AG10803 (cell line): ENCODE data around the gene POU2AF3.

Source experiments
- DNase-seq: peaks from one replicate; pipeline ENCODE4 v3.0.0; 2010; ENCODE audit warnings: low read depth
- H3K4me3 ChIP-seq: 2 replicates; pipeline ENCODE4 v1.5.1; 2011; ENCODE audit warnings: mild to moderate bottlenecking, low read length, control low read depth
- CTCF ChIP-seq: conservative IDR thresholded peaks from 2 replicates; pipeline ENCODE4 v1.5.1; 2011; ENCODE audit warnings: mild to moderate bottlenecking, low read length, control low read depth, inconsistent platforms

Gene POU2AF3

GRCh38 chr11:111301004-111301841 lies 2.9 kb downstream of the POU2AF3 start:
- TF ChIP-seq CTCF = no peak
- no peak overlapping the region for H3K4me3 ChIP-seq
- DNase-seq = no peak

DNA sequence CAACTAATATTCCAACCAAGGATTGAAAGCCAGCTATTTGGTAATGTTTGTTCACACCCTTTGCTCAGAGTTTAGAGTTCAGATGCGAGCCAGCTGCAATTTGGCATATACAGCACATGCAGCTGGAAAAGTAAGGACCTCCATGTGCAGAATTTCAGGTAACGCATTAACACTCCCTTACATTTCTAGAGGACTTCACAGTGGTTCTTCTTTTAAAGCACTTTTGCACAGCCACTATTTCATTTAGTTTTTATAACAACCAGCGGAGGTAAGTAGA lies 3.4 kb downstream of the POU2AF3 start:
- TF ChIP-seq CTCF = no peak
- no peak overlapping the region for H3K4me3 ChIP-seq
- no peak for DNase-seq

DNA sequence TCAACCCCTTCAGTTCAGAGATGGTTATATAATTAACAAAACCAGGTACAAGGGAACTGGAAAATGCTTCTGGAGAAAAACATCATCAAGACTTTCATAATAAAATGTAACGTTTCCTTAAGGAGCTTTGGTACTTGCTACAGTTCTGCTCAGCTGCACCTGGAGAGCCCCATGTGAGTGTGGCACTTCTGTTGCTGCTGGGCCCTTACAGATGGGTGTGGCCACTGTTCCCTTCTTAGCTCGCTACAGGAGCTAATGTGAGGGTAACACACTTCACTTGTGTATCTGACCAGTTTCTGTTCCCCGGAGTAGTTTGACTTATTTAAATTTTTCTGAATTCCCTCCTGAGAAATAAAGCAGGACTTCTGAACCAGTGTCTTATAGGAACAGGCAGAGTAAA lies 4.0 kb downstream of the POU2AF3 start:
- no peak overlapping the region for H3K4me3 ChIP-seq
- no peak for DNase-seq
- TF ChIP-seq CTCF = no peak

- H3K4me3 ChIP-seq = no peak overlapping the region
- DNase-seq = no peak
- TF ChIP-seq CTCF = no peak
Observed at GRCh38 chr11:111303461-111303860, 5.1 kb downstream of the POU2AF3 start.

- no peak overlapping the region for H3K4me3 ChIP-seq
- no peak for TF ChIP-seq CTCF
- DNase-seq = no peak
Observed at GRCh38 chr11:111305162-111305802, 6.9 kb downstream of the POU2AF3 start.

DNA sequence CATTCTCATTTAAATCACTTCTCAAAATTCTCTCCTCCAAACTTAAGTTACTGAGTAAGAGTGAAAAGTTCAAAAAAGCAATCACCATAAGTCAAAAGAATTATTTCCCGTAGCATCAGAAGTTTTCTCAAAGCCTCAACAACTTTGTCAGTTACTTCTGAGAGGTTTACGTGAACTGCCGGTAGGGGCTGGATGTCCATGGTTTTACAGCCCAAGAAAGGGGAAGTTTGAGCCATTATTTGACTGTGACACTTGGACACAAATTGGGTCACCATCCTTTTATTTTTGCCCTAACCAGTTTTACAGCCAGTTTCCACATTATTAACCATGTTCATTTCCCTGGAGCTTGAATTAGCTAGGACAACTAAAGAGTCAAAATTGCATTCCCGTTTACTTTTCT lies 7.5 kb downstream of the POU2AF3 start:
- DNase-seq = no peak
- no peak overlapping the region for H3K4me3 ChIP-seq
- no peak for TF ChIP-seq CTCF

- no peak for TF ChIP-seq CTCF
- no peak for DNase-seq
- H3K4me3 ChIP-seq = no peak overlapping the region
Observed at GRCh38 chr11:111306321-111306720, 8.0 kb downstream of the POU2AF3 start.
